ENCODE results near the gene HTT-AS. TPM values are rescaled to one million over a fixed set of nuclear protein-coding genes. Genes with fewer than 3 reads are reported as not detected.

Gene HTT-AS
- total and polyA plus RNA-seq, 2 of the 13 experiments (the other 11 are each of a cell fraction or from before 2014, with no cell fraction given) = not detected

DNA sequence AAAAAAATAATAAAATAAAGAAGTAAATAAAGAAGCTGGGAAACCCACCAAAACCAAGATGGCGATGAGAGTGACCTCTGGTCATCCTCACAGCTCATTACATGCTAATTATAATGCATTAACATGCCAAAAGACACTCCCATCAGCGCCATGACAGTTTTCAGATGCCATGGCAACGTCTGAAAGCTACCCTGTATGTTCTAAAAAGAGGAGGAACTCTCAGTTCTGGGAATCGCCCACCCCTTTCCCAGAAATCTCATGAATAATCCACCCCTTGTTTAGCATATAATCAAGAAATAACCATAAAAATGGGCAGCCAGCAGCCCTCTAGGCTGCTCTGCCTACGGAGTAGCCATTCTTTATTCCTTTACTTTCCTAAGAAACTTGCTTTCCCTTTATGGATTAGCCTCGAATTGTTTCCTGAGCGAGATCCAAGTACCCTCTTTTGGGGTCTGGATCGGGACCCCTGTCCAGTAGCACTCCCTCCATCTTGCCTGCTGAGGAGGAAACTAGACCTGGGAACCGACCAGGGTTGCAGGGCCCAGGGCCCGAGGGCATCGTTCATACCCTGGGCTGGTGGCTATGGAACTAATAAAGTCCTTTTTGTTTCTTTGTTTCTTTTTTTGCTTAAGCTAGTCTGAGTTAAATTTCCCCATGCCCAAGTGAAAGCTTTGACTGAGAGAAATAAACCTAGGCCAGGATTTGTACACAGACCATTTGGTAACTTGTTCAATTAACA is 30.9 kb downstream of the HTT-AS start:
- in situ Hi-C loops (cut with HindIII; ENCODE audit: extremely low pct_ligation_motif_present, low pct_unique_long_range_greater_than_20kb) (no loop called here), intact Hi-C loops (cut with micrococcal nuclease; ENCODE audit: unreplicated experiment) (no loop called here)
- Histone ChIP-seq H3K4me3 (replicated peaks in 1 of 3; ENCODE audit: insufficient read depth in 1 of 3, low read depth in 2 of 3, low read length in 3 of 3) (no peak overlapping the region), H3K27me3 (ENCODE audit: control insufficient read depth in 1 of 2, insufficient read depth in 2 of 2, low read length in 2 of 2) (peaks cover 2 to 16% of the 10 kb centered on the region in 2 experiments; a peak in 2 of 5 replicates), H3K79me2 (ENCODE audit: insufficient read depth, low read length) (no peaks in the 10 kb centered on the region), H3K4me2 (ENCODE audit: low read depth, low read length) (no peak overlapping the region), H3K9ac (ENCODE audit: insufficient read depth, low read depth, low read length) (no peak overlapping the region), H2AFZ (ENCODE audit: low read length) (no peak overlapping the region), H3K36me3 (replicated peaks in 1 of 2; ENCODE audit: control insufficient read depth in 1 of 2, insufficient read depth in 2 of 2, low read length in 2 of 2) (no peaks in the 10 kb centered on the region), H4K20me1 (ENCODE audit: insufficient read depth, low read length) (no peaks in the 10 kb centered on the region), H3K4me1 (ENCODE audit: insufficient read depth, low read length) (peaks cover 53% of the 10 kb centered on the region), H3K9me3 (ENCODE audit: low read length) (no peaks in the 10 kb centered on the region), H3K27ac (ENCODE audit: extremely low read length, insufficient read depth, low read length) (no peak overlapping the region)
- CTCF ChIA-PET (ENCODE audit: low intra/inter-chr PET ratio, low total read pairs) = no interaction called here
- TF ChIP-seq, protein P1, sequence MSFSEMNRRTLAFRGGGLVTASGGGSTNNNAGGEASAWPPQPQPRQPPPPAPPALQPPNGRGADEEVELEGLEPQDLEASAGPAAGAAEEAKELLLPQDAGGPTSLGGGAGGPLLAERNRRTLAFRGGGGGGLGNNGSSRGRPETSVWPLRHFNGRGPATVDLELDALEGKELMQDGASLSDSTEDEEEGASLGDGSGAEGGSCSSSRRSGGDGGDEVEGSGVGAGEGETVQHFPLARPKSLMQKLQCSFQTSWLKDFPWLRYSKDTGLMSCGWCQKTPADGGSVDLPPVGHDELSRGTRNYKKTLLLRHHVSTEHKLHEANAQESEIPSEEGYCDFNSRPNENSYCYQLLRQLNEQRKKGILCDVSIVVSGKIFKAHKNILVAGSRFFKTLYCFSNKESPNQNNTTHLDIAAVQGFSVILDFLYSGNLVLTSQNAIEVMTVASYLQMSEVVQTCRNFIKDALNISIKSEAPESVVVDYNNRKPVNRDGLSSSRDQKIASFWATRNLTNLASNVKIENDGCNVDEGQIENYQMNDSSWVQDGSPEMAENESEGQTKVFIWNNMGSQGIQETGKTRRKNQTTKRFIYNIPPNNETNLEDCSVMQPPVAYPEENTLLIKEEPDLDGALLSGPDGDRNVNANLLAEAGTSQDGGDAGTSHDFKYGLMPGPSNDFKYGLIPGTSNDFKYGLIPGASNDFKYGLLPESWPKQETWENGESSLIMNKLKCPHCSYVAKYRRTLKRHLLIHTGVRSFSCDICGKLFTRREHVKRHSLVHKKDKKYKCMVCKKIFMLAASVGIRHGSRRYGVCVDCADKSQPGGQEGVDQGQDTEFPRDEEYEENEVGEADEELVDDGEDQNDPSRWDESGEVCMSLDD (CRISPR knock-in tag; IDR thresholded peaks at IDR 0.05; ENCODE audit: borderline replicate concordance) = no peak
- no peak for TF ChIP-seq ZNF749 (CRISPR knock-in tag; IDR thresholded peaks at IDR 0.05; ENCODE audit: borderline replicate concordance)
- TF ChIP-seq, protein P2, sequence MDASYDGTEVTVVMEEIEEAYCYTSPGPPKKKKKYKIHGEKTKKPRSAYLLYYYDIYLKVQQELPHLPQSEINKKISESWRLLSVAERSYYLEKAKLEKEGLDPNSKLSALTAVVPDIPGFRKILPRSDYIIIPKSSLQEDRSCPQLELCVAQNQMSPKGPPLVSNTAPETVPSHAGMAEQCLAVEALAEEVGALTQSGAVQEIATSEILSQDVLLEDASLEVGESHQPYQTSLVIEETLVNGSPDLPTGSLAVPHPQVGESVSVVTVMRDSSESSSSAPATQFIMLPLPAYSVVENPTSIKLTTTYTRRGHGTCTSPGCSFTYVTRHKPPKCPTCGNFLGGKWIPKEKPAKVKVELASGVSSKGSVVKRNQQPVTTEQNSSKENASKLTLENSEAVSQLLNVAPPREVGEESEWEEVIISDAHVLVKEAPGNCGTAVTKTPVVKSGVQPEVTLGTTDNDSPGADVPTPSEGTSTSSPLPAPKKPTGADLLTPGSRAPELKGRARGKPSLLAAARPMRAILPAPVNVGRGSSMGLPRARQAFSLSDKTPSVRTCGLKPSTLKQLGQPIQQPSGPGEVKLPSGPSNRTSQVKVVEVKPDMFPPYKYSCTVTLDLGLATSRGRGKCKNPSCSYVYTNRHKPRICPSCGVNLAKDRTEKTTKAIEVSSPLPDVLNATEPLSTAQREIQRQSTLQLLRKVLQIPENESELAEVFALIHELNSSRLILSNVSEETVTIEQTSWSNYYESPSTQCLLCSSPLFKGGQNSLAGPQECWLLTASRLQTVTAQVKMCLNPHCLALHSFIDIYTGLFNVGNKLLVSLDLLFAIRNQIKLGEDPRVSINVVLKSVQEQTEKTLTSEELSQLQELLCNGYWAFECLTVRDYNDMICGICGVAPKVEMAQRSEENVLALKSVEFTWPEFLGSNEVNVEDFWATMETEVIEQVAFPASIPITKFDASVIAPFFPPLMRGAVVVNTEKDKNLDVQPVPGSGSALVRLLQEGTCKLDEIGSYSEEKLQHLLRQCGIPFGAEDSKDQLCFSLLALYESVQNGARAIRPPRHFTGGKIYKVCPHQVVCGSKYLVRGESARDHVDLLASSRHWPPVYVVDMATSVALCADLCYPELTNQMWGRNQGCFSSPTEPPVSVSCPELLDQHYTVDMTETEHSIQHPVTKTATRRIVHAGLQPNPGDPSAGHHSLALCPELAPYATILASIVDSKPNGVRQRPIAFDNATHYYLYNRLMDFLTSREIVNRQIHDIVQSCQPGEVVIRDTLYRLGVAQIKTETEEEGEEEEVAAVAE (CRISPR knock-in tag; IDR thresholded peaks at IDR 0.05; ENCODE audit: borderline replicate concordance) = no peak
- TF ChIP-seq SNAPC2 (CRISPR knock-in tag; IDR thresholded peaks at IDR 0.05) = no peak
- TF ChIP-seq ZNF430 (CRISPR knock-in tag; IDR thresholded peaks at IDR 0.05) = no peak
- TF ChIP-seq, protein P3, sequence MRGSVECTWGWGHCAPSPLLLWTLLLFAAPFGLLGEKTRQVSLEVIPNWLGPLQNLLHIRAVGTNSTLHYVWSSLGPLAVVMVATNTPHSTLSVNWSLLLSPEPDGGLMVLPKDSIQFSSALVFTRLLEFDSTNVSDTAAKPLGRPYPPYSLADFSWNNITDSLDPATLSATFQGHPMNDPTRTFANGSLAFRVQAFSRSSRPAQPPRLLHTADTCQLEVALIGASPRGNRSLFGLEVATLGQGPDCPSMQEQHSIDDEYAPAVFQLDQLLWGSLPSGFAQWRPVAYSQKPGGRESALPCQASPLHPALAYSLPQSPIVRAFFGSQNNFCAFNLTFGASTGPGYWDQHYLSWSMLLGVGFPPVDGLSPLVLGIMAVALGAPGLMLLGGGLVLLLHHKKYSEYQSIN (CRISPR knock-in tag; IDR thresholded peaks at IDR 0.05; ENCODE audit: borderline replicate concordance) = no peak
- POLR2A ChIA-PET = no interaction called here
- DNase-seq (ENCODE audit: low spot score) = no peak
- no TSS peak for BruUV-seq (replicated peaks)
- FAIRE-seq = no peak
- 82% methylated on average over 9 of the region's 11 CpGs for WGBS (ENCODE audit: low lambda C conversion rate)
- no peak for ATAC-seq
